ENCODE results near the gene ARG2.

Gene ARG2

DNA sequence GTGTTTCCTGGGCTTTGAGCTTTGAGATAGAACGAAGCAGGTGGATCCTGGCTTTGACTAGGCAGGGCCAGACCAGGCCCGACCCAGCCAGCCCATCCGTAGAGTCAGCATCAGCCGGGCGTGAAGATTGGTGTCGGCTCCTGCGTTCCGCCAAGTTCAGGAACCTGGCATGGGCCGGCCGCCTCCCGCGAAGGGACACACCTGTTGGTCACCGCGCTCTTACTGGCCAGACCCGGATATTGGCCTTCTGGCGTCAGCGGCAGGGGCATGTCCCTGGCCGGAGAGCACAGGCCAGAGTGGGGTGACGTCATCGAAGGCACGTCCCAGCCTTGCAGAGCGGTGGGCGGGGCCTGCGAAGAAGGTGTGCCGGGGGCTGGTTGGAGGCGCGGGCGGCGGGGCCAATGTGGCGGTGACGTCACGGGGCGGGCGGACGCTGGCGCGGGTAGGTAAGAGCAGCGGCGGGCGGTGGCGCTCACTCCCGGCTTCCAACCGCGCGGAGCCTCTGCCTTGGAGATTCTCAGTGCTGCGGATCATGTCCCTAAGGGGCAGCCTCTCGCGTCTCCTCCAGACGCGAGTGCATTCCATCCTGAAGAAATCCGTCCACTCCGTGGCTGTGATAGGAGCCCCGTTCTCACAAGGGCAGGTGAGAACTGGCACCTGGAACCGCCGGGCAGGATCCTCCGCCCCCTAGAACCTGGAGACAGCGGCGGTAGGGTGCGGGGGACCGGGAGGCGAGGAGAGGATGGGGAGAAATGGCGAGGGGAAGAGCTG, at the start of gene ARG2:
ARG2 (plus strand) TSS at position 475 of the 771 bp plus-strand sequence; CDS start at position 533, 58 bp downstream.
- peak; percentile 91 to 97 for DNase-seq (ENCODE audit: extremely low read depth in 1 of 2, low read depth in 1 of 2)

DNA sequence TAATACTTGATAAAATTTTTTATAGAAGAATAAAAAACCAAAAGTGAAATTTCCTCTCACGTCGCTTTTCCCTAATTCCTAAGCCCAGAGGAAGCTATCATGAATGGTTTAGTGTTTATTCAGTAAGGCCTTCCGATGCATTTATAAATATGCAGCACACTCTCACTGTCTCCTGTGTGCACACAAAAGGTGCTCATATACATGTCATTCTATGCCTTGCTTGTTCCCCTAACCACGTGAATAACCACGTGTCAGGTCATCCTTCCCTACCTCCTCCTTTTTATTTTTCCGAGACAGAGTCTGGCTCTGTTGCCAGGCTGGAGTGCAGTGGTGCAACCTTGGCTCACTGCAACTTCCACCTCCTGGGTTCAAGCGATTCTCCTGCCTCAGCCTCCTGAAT, 49.3 kb upstream of the ARG2 start:
- DNase-seq (ENCODE audit: extremely low read depth in 1 of 2, low read depth in 1 of 2), result no peak

DNA sequence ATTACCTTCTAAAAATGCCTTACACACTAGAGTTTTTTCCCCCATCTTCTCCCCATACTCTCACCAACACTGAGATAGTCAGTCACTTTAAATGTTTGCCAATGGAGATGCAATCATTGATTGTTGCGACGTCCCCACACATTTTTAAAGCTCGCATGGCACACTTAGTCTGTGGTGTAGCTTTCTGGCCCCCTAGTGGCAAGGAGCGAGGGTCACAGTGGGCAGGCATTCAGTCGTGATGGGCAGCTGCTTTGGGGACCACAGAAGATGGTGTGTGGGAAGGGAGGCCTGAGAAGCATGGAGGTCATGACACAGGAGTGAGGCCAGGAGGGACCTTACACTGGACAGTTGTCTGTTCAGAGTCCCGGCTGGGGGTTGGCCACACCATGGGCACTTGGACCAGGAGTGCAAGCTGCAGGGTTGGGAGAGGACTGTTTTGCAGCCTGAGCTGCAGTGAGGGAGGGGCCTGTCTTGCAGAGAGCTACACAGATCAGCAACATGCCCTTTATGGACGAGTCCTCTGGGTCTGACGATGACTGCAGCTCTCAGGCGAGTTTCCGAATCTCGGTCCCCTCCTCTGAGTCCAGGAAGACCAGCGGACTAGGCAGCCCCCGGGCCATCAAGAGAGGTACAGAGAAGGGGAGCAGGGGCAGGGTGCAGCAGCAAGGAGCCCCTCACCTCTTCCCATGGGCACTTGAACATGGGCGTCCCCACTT, 48.3 kb upstream of the ARG2 start:
- peak; percentile 26 to 40 for DNase-seq (ENCODE audit: extremely low read depth in 1 of 2, low read depth in 1 of 2)

DNA sequence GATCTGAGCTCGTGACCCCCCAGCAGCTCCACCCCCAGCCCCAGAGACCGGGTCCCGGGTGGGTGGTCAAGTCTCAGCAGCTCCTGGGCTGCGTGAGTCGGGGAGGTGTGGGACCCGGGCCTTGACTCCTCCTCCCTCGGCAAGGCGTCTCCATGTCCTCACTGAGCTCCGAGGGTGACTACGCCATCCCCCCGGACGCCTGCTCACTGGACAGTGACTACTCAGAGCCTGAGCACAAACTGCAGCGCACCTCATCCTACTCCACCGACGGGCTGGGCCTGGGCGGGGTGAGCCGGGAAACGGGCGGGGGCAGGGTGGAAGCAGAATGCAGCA, 47.8 kb upstream of the ARG2 start:
- DNase-seq (ENCODE audit: extremely low read depth in 1 of 2, low read depth in 1 of 2), result no peak

DNA sequence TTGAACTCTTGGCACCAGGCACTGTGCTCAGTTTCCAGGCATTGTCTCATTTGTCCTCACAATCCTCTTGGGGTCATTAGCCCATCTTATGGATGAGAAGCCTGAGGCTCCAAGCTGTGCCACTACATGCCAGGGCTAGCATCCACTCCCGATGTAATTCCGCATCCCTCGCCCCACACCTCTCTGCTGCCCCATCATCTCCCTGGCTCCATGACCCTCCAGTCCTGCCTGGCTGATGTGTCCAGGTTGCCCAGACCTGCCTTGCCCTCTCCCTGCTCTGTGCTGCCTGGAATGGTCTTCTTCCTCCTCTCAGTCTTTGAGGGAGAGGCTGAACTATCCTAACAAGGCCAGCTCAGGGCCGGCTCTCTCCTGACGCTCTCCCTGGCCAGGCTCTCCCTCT, 47.1 kb upstream of the ARG2 start:
- DNase-seq (ENCODE audit: extremely low read depth in 1 of 2, low read depth in 1 of 2), result no peak

DNA sequence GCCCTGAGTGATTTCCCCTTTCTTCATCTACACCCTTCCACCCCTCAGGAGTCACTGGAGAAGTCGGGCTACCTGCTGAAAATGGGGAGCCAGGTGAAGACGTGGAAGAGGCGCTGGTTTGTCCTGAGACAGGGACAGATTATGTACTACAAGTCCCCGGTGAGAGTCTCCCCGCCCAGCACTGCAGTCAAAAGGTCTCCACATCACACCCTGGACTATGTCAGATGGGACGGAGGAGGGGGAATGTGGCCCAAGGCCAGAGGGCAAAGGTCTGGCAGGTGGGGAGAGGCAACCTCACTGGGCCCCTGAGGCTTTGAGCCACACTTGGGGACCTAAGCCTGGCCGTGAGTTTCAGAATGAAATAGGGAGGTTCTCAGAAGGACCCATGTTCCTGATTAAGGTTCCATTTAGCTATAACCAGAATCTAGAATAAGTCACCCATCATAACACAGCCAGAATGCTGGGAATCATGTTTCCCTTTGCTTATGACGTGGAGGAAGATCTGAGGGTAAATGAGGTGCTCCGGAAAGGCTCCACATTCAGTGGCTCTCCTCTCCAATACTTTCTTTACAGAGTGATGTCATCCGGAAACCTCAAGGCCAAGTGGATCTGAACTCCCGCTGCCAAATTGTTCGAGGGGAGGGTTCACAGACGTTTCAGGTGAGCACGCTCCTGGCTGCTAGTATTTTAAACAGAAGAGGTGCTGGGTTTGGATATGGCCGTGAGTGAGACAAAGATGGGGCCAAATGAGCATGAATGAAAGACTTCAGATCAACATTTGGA, 46.3 kb upstream of the ARG2 start:
- no peak for DNase-seq (ENCODE audit: extremely low read depth in 1 of 2, low read depth in 1 of 2)

DNA sequence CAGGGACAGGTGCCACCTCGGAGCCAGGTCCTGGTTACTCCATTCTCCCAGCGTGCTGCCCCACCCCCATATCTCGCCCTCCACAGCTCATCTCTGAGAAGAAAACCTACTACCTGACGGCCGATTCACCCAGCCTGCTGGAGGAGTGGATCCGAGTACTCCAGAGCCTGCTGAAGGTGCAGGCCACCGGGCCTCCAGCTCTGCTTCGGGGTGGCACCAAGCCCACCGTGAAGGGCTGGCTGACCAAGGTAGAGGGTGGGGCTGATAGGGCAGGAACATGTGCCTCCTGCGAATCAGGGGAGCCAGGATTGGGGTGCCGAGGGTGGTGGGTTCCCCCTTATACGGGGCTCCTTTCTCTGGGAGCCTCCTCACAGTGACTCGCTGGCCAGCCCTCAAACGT, 45.6 kb upstream of the ARG2 start:
- no peak for DNase-seq (ENCODE audit: extremely low read depth in 1 of 2, low read depth in 1 of 2)

DNA sequence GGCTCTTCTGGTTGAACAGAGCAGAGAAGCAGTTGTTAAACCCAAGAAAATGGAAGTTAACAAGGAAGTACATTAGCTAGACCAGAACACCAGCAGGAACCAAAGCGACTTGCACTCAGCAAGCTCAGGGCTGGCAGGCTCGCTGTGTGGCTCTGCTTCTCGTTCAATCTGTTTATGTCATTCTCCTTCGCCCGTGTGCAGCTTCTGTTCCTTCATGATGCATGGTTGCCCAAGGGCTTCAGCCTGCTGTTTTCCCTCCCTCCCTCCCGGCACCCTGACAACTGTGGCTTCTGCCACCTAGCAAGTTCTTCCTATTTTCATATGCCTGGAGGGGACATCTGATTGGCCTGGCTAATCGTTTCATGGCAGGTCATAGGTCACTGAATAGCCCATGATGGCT, 44.9 kb upstream of the ARG2 start:
- no peak for DNase-seq (ENCODE audit: extremely low read depth in 1 of 2, low read depth in 1 of 2)

DNA sequence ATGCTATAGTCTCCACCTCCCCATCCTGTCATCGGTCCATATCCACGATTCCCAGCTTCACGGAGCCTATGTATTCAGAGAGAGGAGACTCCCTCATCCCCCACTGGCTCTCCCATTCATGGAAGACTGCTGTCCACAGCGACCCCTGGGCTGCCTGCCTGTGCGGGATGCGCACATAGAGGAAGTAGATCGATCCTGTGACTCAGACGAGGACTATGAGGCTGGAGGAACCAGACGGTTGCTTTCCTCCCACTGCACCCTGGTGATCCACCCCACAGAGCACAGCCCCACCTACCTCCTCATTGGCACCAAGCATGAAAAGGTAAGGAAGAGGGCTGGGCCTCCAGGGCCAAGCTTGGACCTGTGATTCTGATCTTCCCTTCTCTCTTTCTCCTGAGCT, 44.0 kb upstream of the ARG2 start:
- DNase-seq (ENCODE audit: extremely low read depth in 1 of 2, low read depth in 1 of 2), result no peak

DNA sequence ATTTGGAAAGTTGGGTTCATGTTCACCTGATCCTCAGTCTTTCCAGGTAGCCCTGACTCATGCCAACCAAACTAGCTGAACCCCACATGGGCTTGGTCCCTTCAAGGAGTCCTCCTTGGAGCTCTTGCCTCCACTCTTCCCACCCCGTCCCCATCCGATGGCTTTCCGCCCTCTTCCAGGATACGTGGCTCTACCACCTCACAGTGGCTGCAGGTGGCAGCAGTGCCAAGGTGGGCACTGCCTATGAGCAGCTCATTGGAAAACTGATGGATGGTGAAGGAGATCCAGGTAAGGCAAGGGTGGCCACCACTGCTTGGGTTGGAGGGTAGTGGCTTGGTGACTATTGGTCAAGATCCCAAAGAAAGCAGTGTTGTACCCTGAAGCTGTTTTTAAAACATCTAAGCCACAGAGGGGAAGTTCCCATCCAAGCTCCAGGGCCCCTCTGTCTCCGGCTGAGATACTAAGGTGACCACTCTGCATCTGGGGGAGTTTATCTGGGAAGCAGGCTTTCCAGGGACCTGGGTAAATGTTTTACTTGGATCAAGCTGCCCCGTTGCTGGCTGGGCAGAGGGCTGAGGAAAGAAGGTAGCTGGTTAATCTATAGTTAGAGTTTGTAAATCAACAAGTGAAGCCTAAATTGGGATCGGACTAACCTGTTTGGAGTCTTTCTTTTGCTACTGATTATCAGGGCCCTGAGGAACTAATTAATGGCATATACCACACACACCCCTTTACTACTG, 43.3 kb upstream of the ARG2 start:
- DNase-seq (ENCODE audit: extremely low read depth in 1 of 2, low read depth in 1 of 2), result no peak

DNA sequence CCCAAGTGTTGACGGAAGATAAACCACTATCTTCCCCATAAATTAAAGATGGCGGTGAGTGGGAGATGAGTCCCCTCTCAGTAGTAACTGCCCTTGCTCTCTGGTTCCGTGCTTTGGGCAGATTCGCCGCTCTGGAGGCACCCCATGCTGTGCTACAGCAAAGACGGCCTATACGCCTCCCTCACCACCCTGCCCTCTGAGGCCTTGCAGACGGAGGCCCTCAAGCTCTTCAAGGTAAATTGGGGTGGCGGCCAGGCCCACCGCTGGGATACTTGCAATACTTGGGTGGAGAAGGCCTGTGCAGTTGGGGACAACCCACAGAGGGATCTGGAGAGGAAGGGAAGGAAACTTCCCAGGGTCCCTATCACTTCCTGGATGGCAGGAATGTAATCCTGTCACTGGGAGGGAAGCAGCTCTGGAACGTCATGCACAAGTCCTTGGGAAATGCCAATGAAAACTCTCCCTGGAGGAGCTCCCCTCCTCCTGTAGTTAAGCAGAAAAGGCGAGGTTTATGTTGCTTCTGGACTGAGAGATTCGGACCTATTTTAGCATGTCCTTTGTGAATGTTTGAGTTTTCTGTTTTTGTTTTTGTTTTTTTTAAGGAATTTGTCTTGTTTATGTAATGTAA, 42.4 kb upstream of the ARG2 start:
- no peak for DNase-seq (ENCODE audit: extremely low read depth in 1 of 2, low read depth in 1 of 2)

DNA sequence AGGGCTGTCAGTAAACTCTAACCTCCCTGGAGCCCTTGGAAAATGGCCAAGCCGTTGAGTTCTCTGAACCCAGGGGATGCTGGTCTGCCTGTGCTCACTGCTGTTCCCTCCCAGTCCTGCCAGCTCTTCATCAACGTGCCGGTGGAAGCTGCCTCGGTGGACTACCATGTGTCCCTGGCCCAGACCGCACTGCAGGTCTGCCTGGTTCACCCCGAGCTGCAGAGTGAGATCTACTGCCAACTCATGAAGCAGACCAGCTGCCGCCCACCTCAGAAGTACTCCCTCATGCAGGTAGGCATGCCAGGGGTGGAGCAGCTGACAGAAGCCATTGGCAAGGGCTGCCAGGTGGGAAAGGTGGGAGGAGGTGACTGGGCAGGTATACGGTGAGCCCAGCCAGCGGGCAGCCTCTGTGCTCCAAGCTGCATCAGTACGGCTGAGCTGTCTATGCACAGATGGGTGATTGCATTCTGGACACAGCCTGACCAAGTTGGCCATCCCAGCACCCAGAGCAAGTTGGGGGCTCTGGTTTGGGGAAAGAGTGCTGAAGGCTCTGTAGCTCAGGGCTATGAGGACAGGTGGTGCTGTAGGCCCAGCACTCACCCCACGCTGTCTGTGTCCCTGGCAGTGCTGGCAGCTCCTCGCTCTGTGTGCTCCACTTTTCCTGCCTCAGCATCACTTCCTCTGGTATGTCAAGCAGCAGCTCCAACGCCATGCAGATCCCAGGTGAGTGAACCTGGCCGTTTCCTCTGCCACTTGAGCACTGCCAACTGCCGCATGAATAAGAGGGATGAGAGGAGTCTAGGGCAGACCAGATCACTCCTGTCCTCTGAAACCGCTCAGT, 41.6 kb upstream of the ARG2 start:
- no peak for DNase-seq (ENCODE audit: extremely low read depth in 1 of 2, low read depth in 1 of 2)

DNA sequence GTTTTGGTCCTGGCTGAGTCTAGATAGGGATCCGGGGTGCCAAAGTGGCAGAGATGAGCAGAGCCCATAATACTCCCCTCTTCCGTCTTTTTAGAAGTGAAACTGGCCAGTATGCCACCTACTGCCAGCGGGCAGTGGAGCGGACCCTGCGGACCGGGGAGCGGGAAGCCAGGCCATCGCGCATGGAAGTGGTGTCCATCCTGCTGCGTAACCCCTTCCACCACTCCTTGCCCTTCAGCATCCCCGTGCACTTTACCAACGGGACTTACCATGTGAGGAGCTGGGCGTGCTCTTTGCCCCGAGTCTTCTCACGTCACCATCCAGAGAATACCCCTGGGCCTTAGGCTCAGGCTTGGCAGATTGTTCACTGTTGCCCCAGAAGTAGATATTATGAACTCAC, 40.7 kb upstream of the ARG2 start:
- no peak for DNase-seq (ENCODE audit: extremely low read depth in 1 of 2, low read depth in 1 of 2)

DNA sequence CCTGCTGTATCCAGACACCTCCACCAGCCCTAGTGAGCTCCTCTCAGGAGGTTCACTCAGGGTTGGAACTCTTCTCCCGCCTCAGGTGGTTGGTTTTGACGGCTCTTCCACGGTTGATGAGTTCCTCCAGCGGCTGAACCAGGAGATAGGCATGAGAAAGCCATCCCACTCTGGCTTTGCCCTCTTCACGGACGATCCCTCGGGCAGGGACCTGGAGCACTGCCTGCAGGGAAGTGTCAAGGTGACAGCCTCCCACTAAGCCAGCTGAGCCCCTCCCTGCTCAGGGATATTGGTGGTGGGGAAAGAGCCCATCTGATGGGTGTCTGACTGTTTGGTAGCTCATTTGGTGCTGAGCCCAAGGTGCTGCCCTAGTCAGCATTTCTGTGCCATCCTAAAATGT, 40.1 kb upstream of the ARG2 start:
- DNase-seq (ENCODE audit: extremely low read depth in 1 of 2, low read depth in 1 of 2), result no peak

DNA sequence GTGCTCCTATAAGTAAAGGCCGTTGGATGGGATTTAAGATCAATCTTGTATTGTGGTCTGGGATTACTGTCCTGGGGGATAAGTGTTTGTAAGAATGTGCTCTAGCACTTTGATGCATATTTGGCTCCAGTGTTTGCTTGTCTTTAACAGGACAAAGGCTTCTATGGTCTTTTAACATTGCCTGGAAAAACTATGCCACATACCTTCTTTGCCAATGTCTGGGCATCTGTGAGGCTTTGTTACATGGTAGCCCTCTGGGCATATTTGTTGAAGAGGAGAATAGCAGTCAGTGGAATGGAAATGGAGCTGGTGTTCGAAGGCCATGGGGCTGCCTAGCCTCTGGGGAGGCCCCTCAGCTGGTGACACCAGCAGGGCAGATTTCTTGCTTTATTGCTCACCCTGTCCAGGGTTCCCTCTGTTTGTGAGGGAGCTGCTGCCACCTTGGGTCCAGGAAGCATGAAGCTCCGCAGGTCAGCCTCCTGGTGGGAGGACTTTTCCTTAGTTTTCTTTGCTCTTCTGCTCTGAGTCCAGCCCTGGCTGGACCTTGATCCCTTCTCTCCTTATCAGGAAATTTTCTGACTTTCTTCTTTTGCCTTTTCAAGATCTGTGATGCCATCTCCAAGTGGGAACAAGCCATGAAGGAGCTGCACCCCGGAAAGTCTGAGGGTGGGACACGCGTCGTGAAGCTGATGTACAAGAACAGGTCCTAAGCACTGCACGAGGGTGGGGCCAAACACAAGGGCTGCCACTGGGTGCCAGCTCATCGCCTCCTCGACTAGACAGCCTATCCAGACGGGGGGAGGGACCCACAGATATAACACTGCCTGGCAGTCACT, 39.2 kb upstream of the ARG2 start:
- no peak for DNase-seq (ENCODE audit: extremely low read depth in 1 of 2, low read depth in 1 of 2)

DNA sequence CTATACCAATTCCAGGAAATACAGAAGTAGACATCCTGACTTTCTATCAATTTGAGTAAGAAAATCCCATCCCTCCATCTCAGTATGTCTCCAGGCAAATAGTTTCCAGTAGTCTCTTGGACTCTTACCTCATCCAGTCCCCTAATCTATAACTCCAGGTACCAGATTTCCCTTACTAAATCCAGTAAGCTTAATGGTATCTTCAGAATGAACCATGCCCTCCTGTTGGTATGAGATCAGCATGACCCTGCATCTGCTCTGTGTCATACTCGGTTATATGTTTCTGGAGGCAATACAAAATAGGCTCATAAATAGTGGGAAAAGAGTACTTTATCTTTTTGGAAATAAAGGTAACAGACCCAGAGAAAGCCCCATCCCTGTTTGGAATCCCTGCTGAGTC, 38.1 kb upstream of the ARG2 start:
- no peak for DNase-seq (ENCODE audit: extremely low read depth in 1 of 2, low read depth in 1 of 2)

DNA sequence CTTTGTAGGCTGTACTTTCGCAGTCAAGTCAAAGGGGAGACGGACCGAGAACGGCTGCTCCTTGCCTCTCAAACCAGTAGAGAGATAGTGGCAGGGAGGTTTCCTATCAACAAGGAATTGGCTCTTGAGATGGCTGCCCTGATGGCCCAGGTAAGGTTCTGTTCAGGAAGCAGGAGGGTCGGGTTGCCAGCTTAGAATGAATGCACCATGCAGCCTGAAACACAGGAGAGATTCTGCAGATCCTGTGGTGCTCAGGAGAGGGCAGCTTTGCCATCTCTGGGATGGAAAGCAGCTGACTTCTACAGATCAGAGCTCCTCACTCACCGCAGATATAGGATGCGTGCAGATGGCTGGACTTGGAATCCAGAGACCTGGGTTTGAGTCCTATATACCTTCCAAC, 37.7 kb upstream of the ARG2 start:
- no peak for DNase-seq (ENCODE audit: extremely low read depth in 1 of 2, low read depth in 1 of 2)

DNA sequence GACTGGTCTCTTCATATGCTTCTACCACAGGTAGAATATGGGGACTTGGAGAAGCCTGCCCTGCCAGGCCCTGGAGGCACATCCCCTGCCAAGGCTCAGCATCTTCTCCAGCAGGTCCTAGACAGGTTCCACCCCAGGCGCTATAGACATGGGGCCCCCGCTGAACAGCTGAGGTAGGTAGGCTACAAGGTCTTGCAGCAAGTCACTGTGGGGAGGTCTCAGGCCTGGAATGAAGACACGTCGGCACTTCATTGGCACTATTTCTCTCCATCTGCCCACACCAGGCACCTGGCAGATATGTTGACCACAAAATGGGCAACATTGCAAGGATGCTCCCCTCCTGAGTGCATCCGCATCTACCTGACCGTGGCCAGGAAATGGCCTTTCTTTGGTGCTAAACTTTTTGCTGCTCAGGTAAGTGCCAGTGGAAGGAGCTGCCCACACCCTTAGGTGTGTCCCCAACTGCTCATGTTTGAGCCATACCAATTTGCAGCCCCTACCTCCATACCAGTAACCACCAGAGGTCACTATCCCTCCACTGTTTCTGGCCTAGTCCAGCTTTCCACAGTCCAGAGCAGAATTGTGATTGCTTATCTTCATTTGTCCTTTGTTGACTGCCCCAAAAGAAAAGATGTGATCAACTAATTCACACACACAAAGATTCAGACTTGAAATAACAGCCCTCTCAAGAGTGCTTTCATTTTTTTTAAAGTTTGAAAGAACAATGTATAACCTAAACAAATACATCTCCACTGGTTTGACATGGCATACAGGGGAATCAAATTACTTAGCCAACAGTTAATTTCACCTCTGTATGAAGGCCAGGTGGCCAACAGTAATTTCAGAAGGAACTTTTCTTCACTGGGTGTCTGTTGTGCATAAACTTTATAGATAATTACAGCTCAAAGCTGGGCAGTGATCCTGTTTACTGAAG, 35.7 kb upstream of the ARG2 start:
- no peak for DNase-seq (ENCODE audit: extremely low read depth in 1 of 2, low read depth in 1 of 2)

All from stimulated activated CD8-positive, alpha-beta memory T cell treated with anti-CD3 and anti-CD28 coated beads, Interleukin-7, amount 100 ng/mL, for 48 hours (primary cell).